Hepatocyte (in vitro differentiated cells): ENCODE measurements around the gene GTPBP3. TPM values are rescaled to one million over a fixed set of nuclear protein-coding genes. Genes with fewer than 3 reads are reported as not detected.
A peak's percentile ranks its signal among the peaks of the same experiment; 100 is the strongest.

Experiments used
- DNase-seq: peaks from one replicate; pipeline ENCODE4 v3.0.0-alpha.2; 2016; ENCODE audit warnings: low spot score
- H2AFZ ChIP-seq: fragments of 200-600 bp; sonication (generic); 2 replicates; pipeline ENCODE4 v1.6.0; 2016; ENCODE audit warnings: antibody characterized with exemption, mild to moderate bottlenecking
- H3K27ac ChIP-seq: fragments of 200-600 bp; sonication (generic); 2 replicates; pipeline ENCODE4 v1.5.1; 2016; ENCODE audit warnings: mild to moderate bottlenecking
- H3K27me3 ChIP-seq: fragments of 200-600 bp; sonication (generic); 2 replicates; pipeline ENCODE4 v1.6.1; 2016
- H3K36me3 ChIP-seq: fragments of 200-600 bp; sonication (generic); replicated peaks from 2 replicates; pipeline ENCODE4 v1.5.1; 2016; ENCODE audit warnings: low read depth; ENCODE audit not compliant: insufficient read depth
- H3K4me1 ChIP-seq: fragments of 200-600 bp; sonication (generic); 2 replicates; pipeline ENCODE4 v1.5.1; 2016; ENCODE audit warnings: mild to moderate bottlenecking, moderate library complexity; ENCODE audit not compliant: insufficient read depth
- H3K4me2 ChIP-seq: fragments of 200-600 bp; sonication (generic); 2 replicates; pipeline ENCODE4 v1.6.0; 2016
- H3K4me3 ChIP-seq: fragments of 200-600 bp; sonication (generic); 2 replicates; pipeline ENCODE4 v1.5.1; 2016; ENCODE audit warnings: mild to moderate bottlenecking
- H3K79me2 ChIP-seq: fragments of 200-600 bp; sonication (generic); 2 replicates; pipeline ENCODE4 v1.6.0; 2017; ENCODE audit warnings: mild to moderate bottlenecking
- H3K9me2 ChIP-seq: fragments of 200-600 bp; sonication (generic); replicated peaks from 2 replicates; pipeline ENCODE4 v1.6.0; 2017; ENCODE audit warnings: mild to moderate bottlenecking; ENCODE audit not compliant: insufficient read depth
- H3K9me3 ChIP-seq: fragments of 200-600 bp; sonication (generic); 2 replicates; pipeline ENCODE4 v1.5.1; 2016; ENCODE audit warnings: low read depth, mild to moderate bottlenecking
- H4K20me1 ChIP-seq: fragments of 200-600 bp; sonication (generic); 2 replicates; pipeline ENCODE4 v1.6.0; 2016; ENCODE audit warnings: mild to moderate bottlenecking; ENCODE audit not compliant: insufficient read depth, poor library complexity, severe bottlenecking
- CTCF ChIP-seq: fragments of 200-600 bp; sonication (generic); IDR thresholded peaks from 2 replicates; pipeline ENCODE4 v1.5.1; 2016; ENCODE audit warnings: antibody characterized with exemption, mild to moderate bottlenecking; ENCODE audit not compliant: poor library complexity
- EZH2 ChIP-seq: fragments of 200-600 bp; sonication (generic); IDR thresholded peaks from 2 replicates; pipeline ENCODE4 v1.6.1; 2016; ENCODE audit warnings: antibody characterized with exemption, mild to moderate bottlenecking, borderline replicate concordance
- EZH2phosphoT487 ChIP-seq: fragments of 200-600 bp; sonication (generic); IDR thresholded peaks from one replicate; pipeline ENCODE4 v1.6.1; 2018; ENCODE audit warnings: antibody characterized with exemption, mild to moderate bottlenecking, low read depth, moderate library complexity; ENCODE audit not compliant: unreplicated experiment, severe bottlenecking
- WGBS: methylation state at CpG from one replicate; pipeline ENCODE4 v1.1.6; 2016; ENCODE audit warnings: low lambda C conversion rate; ENCODE audit errors: missing lambda C conversion rate; 5-methylcytosine and 5-hydroxymethylcytosine counted together
- polyA plus RNA-seq: library from polyadenylated mRNA; unstranded; fragments of >200 nt; fragmentation: Nextera tagmentation; extraction: Ambion mirVana; gene quantifications from 2 replicates; pipeline ENCODE4 v1.2.1, GENCODE V29; 2016
- total RNA-seq: library from RNA; depleted of rRNA; stranded (reverse); fragments of >200 nt; gene quantifications from 2 replicates; pipeline ENCODE4 v1.2.3, GENCODE V29; 2014

Gene GTPBP3
- total and polyA plus RNA-seq, 2 experiments from 2014 or later, result 13.2 to 20.9 TPM

GRCh38 chr19:17335575-17335974 is 1.8 kb upstream of the GTPBP3 start:
- Histone ChIP-seq H4K20me1 (no peaks in the 10 kb centered on the region), H3K4me3 (no peak overlapping the region), H2AFZ (peak overlapping the region; percentile 72), H3K4me1 (peaks cover 16% of the 10 kb centered on the region), H3K27me3 (no peaks in the 10 kb centered on the region), H3K9me2 (no peaks in the 10 kb centered on the region), H3K9me3 (no peaks in the 10 kb centered on the region), H3K27ac (no peak overlapping the region), H3K79me2 (peaks cover 17% of the 10 kb centered on the region), H3K4me2 (peak overlapping the region; percentile 90), H3K36me3 (no peaks in the 10 kb centered on the region)
- WGBS, result 81% methylated on average over 10 of the region's 10 CpGs
- TF ChIP-seq EZH2 (no peak), EZH2phosphoT487 (no peak), CTCF (no peak)
- peak; percentile 27 for DNase-seq

- peak overlapping the region; percentile 51 for H2AFZ ChIP-seq
- no peak for DNase-seq
- H3K9me3 ChIP-seq, result no peaks in the 10 kb centered on the region
- H3K4me1 ChIP-seq, result peaks cover 16% of the 10 kb centered on the region
- 13% methylated on average over 40 of the region's 50 CpGs for WGBS
- H3K36me3 ChIP-seq, result no peaks in the 10 kb centered on the region
- H3K79me2 ChIP-seq, result peaks cover 17% of the 10 kb centered on the region
- H3K4me2 ChIP-seq, result peak overlapping the region; percentile 91
- H3K27me3 ChIP-seq, result no peaks in the 10 kb centered on the region
- no peaks in the 10 kb centered on the region for H3K9me2 ChIP-seq
- H4K20me1 ChIP-seq, result no peaks in the 10 kb centered on the region
- TF ChIP-seq EZH2phosphoT487 (no peak), CTCF (no peak), EZH2 (no peak)
- H3K4me3 ChIP-seq, result peak overlapping the region; percentile 33
- no peak overlapping the region for H3K27ac ChIP-seq
Measured at GRCh38 chr19:17337675-17338432, 501 bp downstream of the GTPBP3 start.

DNA sequence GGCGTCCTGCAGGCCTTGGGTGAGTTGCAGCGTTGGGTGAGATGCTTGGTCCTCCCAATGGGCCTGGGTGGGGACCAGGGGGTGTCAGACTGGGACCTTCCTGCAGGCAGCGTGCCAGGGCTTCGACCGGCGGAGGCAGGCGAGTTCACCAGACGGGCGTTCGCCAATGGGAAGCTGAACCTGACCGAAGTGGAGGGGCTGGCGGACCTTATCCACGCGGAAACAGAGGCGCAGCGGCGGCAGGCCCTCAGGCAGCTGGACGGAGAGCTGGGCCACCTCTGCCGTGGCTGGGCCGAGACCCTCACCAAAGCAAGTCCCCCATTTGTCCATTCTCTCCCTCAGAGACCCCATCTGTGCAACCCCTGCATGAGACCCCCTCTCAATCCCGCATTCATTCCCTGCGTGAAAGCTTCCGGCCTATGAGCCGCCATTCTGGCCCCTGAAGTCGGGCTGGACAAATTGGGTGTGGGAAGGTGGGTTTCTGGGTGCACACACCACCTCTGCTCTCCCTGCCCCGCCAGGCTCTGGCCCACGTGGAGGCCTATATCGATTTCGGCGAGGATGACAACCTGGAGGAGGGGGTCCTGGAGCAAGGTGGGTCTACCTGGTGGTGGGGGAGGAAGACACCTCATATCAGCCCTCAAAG is 1.2 kb downstream of the GTPBP3 start:
- H3K4me2 ChIP-seq, result peak overlapping the region; percentile 91
- no peaks in the 10 kb centered on the region for H4K20me1 ChIP-seq
- H3K79me2 ChIP-seq, result peaks cover 17% of the 10 kb centered on the region
- H3K9me3 ChIP-seq, result no peaks in the 10 kb centered on the region
- H3K27ac ChIP-seq, result no peak overlapping the region
- no peaks in the 10 kb centered on the region for H3K27me3 ChIP-seq
- no peak overlapping the region for H2AFZ ChIP-seq
- TF ChIP-seq EZH2phosphoT487 (no peak), EZH2 (no peak), CTCF (no peak)
- no peaks in the 10 kb centered on the region for H3K9me2 ChIP-seq
- DNase-seq, result no peak
- no peaks in the 10 kb centered on the region for H3K36me3 ChIP-seq
- no peak overlapping the region for H3K4me3 ChIP-seq
- WGBS, result 94% methylated on average over 30 of the region's 30 CpGs
- peaks cover 16% of the 10 kb centered on the region for H3K4me1 ChIP-seq
